HG03103 (cell line): ENCODE results near the gene SLC9A9.

ENCODE experiments used
- ATAC-seq: cut with Tn5 transposase; IDR thresholded peaks from one replicate; pipeline ENCODE4 v1.9.1; 2021; ENCODE audit warnings: low read depth; ENCODE audit not compliant: unreplicated experiment

Gene SLC9A9

GRCh38 chr3:143653935-143654334, 194.3 kb downstream of the SLC9A9 start:
- ATAC-seq: no peak

GRCh38 chr3:143653493-143653892, 194.8 kb downstream of the SLC9A9 start:
- ATAC-seq: no peak

GRCh38 chr3:143652118-143652517, 196.2 kb downstream of the SLC9A9 start:
- ATAC-seq: no peak

- ATAC-seq: no peak
Measured at GRCh38 chr3:143650827-143651226, 197.4 kb downstream of the SLC9A9 start.

GRCh38 chr3:143650120-143650519, 198.1 kb downstream of the SLC9A9 start:
- ATAC-seq: no peak

- ATAC-seq: no peak
Measured at GRCh38 chr3:143648708-143649107, 199.6 kb downstream of the SLC9A9 start.

- ATAC-seq: no peak
Measured at GRCh38 chr3:143648218-143648617, 200.1 kb downstream of the SLC9A9 start.

DNA sequence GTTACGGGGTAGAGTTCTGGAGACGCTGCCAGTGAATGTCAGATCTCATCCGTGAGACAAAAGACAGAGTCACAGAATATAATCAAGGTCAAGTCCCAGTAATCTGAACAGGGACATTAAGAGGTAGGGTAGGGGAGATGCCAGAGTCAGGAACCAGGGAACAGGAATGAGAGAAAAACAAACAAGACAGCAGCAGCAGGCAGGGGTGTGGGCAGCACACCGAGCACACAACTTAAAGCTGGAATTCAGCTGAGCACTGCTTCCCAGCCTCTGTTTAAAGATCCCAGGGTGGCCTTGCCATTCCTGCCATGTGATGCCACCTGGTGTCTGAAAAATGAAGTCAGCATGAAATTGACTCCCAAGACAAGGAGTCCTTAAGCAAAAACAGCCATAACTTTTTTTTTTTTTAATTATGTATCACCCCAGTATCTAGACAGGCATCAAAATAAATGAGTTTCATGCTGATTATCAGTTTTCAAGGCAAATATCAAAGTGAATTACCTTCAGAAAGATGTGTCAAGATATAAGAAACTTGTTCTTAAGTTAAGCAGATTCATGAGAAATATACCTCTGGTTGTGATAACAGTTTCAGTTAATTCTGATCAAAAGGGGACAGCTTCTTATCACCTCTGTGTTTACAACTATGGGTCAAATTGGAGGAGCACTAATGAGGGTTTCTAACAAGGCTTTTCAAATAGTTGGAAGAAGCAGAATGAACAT, 203.7 kb downstream of the SLC9A9 start:
- no peak for ATAC-seq

GRCh38 chr3:143643905-143644304, 204.4 kb downstream of the SLC9A9 start:
- no peak for ATAC-seq

DNA sequence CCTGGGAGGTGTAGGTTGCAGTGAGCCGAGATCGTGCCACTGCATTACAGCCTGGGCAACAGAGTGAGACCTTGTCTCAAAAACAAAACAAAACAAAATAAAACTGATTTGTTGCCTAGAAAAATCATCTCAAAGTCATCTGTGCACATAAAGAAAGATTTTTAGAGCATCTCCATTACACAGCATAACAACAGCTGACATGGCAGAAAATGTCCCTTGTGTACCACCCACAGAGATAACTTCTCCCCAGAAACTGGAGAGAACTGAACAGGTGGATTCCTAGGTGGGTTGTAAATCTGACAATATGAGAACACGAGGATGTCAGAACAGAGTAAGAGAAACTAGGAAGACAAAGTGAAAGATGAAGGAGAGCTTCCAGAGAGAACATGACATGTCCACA, 207.5 kb downstream of the SLC9A9 start:
- ATAC-seq: no peak

DNA sequence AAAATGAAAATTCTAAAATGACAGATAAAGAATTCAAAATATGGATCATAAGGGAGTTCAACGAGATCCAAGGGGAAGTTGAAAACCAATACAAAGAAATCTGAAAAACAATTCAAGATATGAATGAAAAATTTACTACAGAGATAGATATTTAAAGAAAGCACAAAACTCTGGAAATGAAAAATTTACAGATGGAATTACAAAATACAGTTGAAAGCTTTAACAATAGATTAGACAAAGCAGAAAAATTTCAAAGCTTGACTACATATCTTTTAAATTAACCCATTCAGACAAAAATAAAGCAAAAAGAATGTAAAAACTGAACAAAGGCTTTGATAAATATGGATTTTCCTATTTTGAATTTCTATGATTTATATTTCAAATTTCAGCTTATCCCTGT, 211.1 kb downstream of the SLC9A9 start:
- no peak for ATAC-seq

DNA sequence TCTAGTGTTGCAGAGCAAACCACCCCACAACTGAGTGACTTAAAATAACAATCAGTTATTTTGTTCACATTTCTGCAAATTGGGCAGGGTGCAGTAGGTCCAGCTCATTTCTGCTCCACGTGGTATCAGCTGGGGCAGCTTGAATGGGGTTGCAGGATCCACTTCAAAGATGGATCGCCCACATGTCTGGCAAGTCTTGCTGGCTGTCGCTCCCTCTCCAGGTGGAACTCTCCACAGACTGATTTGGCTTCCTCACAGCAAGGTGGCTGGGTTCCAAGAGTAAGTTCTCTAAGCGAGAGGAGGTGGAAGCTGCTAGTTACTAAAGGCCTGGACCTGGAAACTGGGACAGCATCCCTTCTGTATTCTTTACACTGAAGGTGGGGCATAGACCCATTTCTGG, 213.3 kb downstream of the SLC9A9 start:
- no peak for ATAC-seq

DNA sequence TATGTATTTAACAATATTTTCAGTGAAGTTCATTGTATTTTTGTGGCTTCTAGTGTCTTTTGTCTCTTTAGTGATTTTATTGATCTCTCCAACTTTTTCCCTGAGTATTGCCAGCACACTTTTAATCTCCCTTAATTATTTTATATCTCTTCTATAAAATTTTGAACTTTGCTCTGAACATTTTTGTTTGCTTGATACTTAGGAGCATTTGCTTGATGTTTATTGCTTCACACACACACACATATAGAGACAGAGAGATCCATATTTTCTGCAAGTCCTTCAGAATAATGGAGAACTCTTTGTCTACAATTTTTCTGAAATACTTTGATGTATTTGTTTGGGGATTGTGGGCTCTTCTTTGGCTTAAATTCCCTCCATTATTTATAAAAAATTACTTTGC, 213.8 kb downstream of the SLC9A9 start:
- ATAC-seq: no peak

DNA sequence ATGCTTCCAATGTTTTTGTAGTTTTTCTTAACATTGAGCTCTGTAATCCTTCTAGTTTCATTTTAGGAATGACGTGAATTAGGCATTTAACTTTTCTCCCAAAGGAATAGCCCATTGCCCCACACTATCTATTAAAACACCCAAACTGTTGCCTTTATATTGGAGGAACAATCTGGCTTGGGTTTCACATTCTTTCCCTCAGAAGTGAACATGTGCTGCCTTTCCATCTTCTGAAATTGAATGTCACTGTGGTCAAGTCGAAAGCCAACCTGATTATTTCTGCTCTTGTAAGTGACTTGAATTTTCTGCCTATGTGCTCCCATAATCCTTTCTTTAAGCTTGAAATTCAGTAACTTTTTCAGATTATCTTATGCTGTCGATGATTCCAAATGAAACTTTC, 214.5 kb downstream of the SLC9A9 start:
- ATAC-seq: no peak

- ATAC-seq: no peak
Measured at GRCh38 chr3:143629726-143630125, 218.5 kb downstream of the SLC9A9 start.

- ATAC-seq: no peak
Measured at GRCh38 chr3:143628971-143629370, 219.3 kb downstream of the SLC9A9 start.

DNA sequence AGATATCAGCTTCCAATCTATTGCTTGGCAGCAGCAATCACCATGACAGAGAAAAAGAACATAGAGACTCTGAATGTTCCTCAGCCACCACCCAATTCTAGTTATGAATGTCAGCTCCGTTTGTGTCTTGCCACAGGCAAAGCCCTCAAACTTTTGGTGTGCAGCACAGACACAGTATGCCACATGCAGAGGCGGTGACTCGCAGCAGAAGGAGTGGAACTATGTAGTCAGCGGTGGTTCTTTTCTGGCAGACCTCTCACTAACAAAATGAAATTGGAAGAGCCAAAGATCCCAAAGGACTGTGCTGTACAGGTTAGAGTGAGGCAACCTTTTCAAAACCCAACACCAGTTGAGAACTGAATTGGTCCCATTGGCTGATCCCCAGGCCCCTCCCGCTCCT, 220.9 kb downstream of the SLC9A9 start:
- ATAC-seq: no peak

DNA sequence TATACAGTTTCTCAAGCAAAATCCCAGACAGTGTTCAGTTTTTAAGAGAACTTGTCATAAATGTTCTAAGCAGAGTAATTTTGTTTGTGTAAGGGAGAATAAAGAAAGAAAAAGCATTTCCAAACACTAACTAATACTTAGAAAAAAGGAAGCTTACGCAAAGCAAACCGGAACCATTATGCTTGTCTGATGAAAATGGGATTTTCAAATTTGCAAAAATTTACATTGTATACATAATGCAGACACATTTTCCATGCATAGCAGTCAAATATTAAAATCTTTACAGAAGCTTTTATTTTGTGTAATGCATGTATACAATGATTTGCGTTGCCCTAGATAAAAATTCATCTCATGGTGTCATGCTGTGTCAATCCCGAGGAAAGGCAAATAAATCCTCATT, 229.0 kb downstream of the SLC9A9 start:
- no peak for ATAC-seq

- ATAC-seq: no peak
Measured at GRCh38 chr3:143617050-143617449, 231.2 kb downstream of the SLC9A9 start.

DNA sequence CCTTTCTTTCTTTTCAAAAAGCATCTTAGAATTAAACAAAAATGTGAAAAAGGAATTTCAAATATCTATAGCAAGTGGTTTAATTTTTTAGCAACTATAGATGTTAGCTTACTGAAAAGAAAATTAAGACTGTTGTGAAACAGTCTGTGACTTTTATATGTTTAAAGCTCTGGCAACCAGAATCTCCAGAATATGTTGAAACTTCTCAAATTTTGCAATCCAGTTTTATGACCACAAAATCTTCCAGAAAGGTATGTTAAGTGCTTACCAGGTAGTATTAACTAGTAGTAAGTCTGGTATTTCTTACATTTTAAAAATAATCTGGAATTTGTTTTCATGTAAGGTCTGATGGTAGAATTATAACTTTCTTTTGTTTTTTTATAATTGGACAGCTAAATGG, 235.0 kb downstream of the SLC9A9 start:
- ATAC-seq: no peak

DNA sequence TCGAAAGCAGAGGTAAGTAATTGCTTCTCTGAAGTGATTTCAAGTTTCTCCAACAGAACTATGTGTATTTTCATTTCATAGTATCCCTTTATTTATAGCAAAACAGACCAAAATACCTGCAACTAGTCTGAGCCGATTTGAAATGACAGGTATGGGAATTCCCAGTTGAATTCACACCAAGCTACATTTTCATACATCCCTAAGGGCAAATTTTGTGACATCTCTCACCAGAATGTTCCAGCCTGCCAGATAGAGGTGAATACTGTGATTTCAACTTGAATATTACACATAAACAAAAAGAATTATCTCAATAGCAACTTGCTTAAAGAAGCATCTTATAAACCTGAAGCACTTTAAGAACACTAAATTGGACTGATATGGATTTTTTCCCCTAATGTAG, 235.7 kb downstream of the SLC9A9 start:
- no peak for ATAC-seq

- no peak for ATAC-seq
Measured at GRCh38 chr3:143608966-143609365, 239.3 kb downstream of the SLC9A9 start.
